ENCODE measurements around the gene LYSMD4.
"Not testable (repeated sequence)": the region's sequence is repeated elsewhere in the genome, so short reads cannot be mapped to it uniquely, and the experiment has no call there.

LYSMD4 gene

GRCh38 chr15:99753066-99753465 is 19.8 kb upstream of the LYSMD4 start:
- TF ChIP-seq CTCF (conservative IDR thresholded peaks at IDR 0.05; ENCODE audit: control insufficient read depth, insufficient read depth, low read depth, low read length), result no peak
- no peak overlapping the region for H3K4me3 ChIP-seq (ENCODE audit: control insufficient read depth, low read depth, low read length)
- no peak for DNase-seq (ENCODE audit: low read depth)

DNA sequence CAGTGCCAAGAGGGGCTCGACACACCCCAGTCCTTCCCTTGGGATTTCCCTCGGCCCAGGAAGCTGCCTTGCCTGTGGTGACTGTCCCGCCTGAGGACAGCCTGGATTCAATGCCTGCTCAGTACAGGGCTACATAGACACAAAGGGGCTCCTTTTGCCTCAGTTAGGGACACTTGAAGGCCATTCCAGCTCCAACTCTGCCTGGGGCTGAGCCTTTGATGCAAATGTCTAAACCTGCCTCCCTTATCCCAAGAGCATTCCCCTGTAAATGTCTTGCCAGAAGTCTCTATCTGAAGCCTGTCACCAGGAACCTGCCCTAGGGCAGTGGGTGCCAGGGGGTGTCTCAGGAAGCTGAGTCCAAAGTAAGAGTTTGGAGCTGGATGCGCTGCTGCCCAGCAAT is 19.3 kb upstream of the LYSMD4 start:
- no peak for TF ChIP-seq CTCF (conservative IDR thresholded peaks at IDR 0.05; ENCODE audit: control insufficient read depth, insufficient read depth, low read depth, low read length)

GRCh38 chr15:99750326-99750725 is 17.1 kb upstream of the LYSMD4 start:
- H3K4me3 ChIP-seq (ENCODE audit: control insufficient read depth, low read depth, low read length); DNase-seq (ENCODE audit: low read depth): not testable (repeated sequence)

More for the DNA sequence above, 19.3 kb upstream of the LYSMD4 start:
- no peak overlapping the region for H3K4me3 ChIP-seq (ENCODE audit: control insufficient read depth, low read depth, low read length)
- DNase-seq (ENCODE audit: low read depth), result no peak

GRCh38 chr15:99749386-99749785 is 16.1 kb upstream of the LYSMD4 start:
- no peak for TF ChIP-seq CTCF (conservative IDR thresholded peaks at IDR 0.05; ENCODE audit: control insufficient read depth, insufficient read depth, low read depth, low read length)
- no peak overlapping the region for H3K4me3 ChIP-seq (ENCODE audit: control insufficient read depth, low read depth, low read length)
- DNase-seq (ENCODE audit: low read depth), result peak; percentile 16

GRCh38 chr15:99745370-99746086 is 12.3 kb upstream of the LYSMD4 start:
- H3K4me3 ChIP-seq (ENCODE audit: control insufficient read depth, low read depth, low read length), result no peak overlapping the region
- TF ChIP-seq CTCF (conservative IDR thresholded peaks at IDR 0.05; ENCODE audit: control insufficient read depth, insufficient read depth, low read depth, low read length), result no peak
- DNase-seq (ENCODE audit: low read depth), result no peak

GRCh38 chr15:99744142-99744541 is 10.9 kb upstream of the LYSMD4 start:
- DNase-seq (ENCODE audit: low read depth), result no peak
- no peak overlapping the region for H3K4me3 ChIP-seq (ENCODE audit: control insufficient read depth, low read depth, low read length)
- no peak for TF ChIP-seq CTCF (conservative IDR thresholded peaks at IDR 0.05; ENCODE audit: control insufficient read depth, insufficient read depth, low read depth, low read length)

- no peak for TF ChIP-seq CTCF (conservative IDR thresholded peaks at IDR 0.05; ENCODE audit: control insufficient read depth, insufficient read depth, low read depth, low read length)
- DNase-seq (ENCODE audit: low read depth), result no peak
- no peak overlapping the region for H3K4me3 ChIP-seq (ENCODE audit: control insufficient read depth, low read depth, low read length)
Observed at GRCh38 chr15:99741835-99742234, 8.6 kb upstream of the LYSMD4 start.

Data from fibroblast of mammary gland (primary cell).